Upper lobe of left lung (tissue), 4 donors: ENCODE measurements around the gene ZNF496.
A peak's percentile ranks its signal among the peaks of the same experiment; 100 is the strongest.

ENCODE experiments used
- CTCF ChIP-seq, 6 experiments: fragments of 450-650 bp in 4 of 6; fragments of 200-600 bp in 2 of 6; sonication (generic) in 2 of 6; IDR thresholded peaks; one replicate each; pipeline ENCODE4 v1.5.1; 2016 to 2019; ENCODE audit warnings: antibody characterized with exemption in 6 of 6
- POLR2A ChIP-seq, 4 donors: fragments of 450-650 bp; IDR thresholded peaks; one replicate each; pipeline ENCODE4 v1.5.1; 2016 to 2017; ENCODE audit warnings: antibody characterized with exemption in 4 of 4, mild to moderate bottlenecking in 2 of 4
- POLR2AphosphoS5 ChIP-seq, 2 donors: sonication (generic); formaldehyde crosslinking; IDR thresholded peaks; one replicate each; pipeline ENCODE4 v1.5.1; 2017; ENCODE audit warnings: antibody characterized with exemption in 2 of 2

GRCh38 chr1:247373721-247374141 lies 42.1 kb upstream of the ZNF496 start:
- peak; percentile 20 to 52 (median 34) for TF ChIP-seq CTCF (IDR thresholded peaks at IDR 0.05)
- TF ChIP-seq POLR2A (IDR thresholded peaks at IDR 0.05) = no peak
- TF ChIP-seq POLR2AphosphoS5 (IDR thresholded peaks at IDR 0.05) = no peak
